K562 (cell line): ENCODE measurements around the gene SH2D3A. TPM values are rescaled to one million over a fixed set of nuclear protein-coding genes. Genes with fewer than 3 reads are reported as not detected.

Experiments
- E2F3 ChIP-seq: fragments of 250-450 bp; sonication (Bioruptor Pico); IDR thresholded peaks from 2 replicates; pipeline ENCODE4 v1.4.0; 2020; ENCODE audit warnings: mild to moderate bottlenecking
- MYC ChIP-seq, 2 experiments: fragments of 250-450 bp in 1 of 2; sonication (Bioruptor Pico) in 1 of 2; IDR thresholded peaks; 2 replicates each; pipeline versions ENCODE4 v1.5.1 to v1.6.1; 2012 to 2021; ENCODE audit warnings: low read depth in 2 of 2, borderline replicate concordance in 1 of 2, improper control_type of control experiment in 1 of 2, low read length in 1 of 2, mild to moderate bottlenecking in 1 of 2, moderate library complexity in 1 of 2
- polyA plus RNA-seq, 8 experiments: library from polyadenylated mRNA; depleted of rRNA in 4 of 8; stranded (reverse) in 5 of 8; unstranded in 3 of 8; fragments of >200 nt; fragmentation: Nextera tagmentation in 2 of 8; fragmentation: Illumina TruSeq in 1 of 8; extraction: Ambion mirVana in 2 of 8; extraction: Trizol in 1 of 8; gene quantifications; 2 replicates each; pipeline versions ENCODE4 v1.2.1 to v1.2.3, GENCODE V29; 2011 to 2014; ENCODE audit warnings: inconsistent platforms in 1 of 8, missing spikeins in 1 of 8
- total RNA-seq, 7 experiments: library from RNA; depleted of rRNA in 6 of 7; stranded (reverse); fragments of >200 nt in 6 of 7; fragmentation: Illumina TruSeq in 2 of 7; extraction: Trizol in 2 of 7; gene quantifications; 2 replicates each; pipeline versions ENCODE4 v1.2.1 to v1.2.3, GENCODE V29; 2011 to 2021; ENCODE audit warnings: low replicate concordance in 1 of 7
- TF ChIP-seq, protein P1 (sequence below): fragments of 150-350 bp; IDR thresholded peaks from 2 replicates; pipeline ENCODE4 v1.6.1; 2014; ENCODE audit warnings: low read depth, mild to moderate bottlenecking, low read length, borderline replicate concordance
- TF ChIP-seq, protein P2 (sequence below), 2 experiments: fragments of 450-650 bp; formaldehyde crosslinking in 1 of 2; IDR thresholded peaks; 2 replicates each; pipeline versions ENCODE4 v1.4.0 to v1.6.1; 2014 to 2020; ENCODE audit warnings: mild to moderate bottlenecking in 2 of 2, borderline replicate concordance in 1 of 2, low read depth in 1 of 2
- TF ChIP-seq, protein P3 (sequence below): IDR thresholded peaks from 2 replicates; pipeline ENCODE4 v1.6.1; 2011; ENCODE audit not compliant: insufficient read length; ENCODE audit errors: extremely low read depth
- TF ChIP-seq, protein P4 (sequence below), 2 experiments: fragments of 150-350 bp in 1 of 2; IDR thresholded peaks; 2 replicates each; pipeline ENCODE4 v1.6.1; 2012 to 2016; ENCODE audit warnings: low read depth in 2 of 2, low read length in 2 of 2, mild to moderate bottlenecking in 1 of 2, moderate library complexity in 1 of 2

The SH2D3A gene
- total and polyA plus RNA-seq, 9 of the 15 experiments (the other 6 are each of a cell fraction or from before 2014, with no cell fraction given): 0.75 to 26.3 (median 8.9) TPM

DNA sequence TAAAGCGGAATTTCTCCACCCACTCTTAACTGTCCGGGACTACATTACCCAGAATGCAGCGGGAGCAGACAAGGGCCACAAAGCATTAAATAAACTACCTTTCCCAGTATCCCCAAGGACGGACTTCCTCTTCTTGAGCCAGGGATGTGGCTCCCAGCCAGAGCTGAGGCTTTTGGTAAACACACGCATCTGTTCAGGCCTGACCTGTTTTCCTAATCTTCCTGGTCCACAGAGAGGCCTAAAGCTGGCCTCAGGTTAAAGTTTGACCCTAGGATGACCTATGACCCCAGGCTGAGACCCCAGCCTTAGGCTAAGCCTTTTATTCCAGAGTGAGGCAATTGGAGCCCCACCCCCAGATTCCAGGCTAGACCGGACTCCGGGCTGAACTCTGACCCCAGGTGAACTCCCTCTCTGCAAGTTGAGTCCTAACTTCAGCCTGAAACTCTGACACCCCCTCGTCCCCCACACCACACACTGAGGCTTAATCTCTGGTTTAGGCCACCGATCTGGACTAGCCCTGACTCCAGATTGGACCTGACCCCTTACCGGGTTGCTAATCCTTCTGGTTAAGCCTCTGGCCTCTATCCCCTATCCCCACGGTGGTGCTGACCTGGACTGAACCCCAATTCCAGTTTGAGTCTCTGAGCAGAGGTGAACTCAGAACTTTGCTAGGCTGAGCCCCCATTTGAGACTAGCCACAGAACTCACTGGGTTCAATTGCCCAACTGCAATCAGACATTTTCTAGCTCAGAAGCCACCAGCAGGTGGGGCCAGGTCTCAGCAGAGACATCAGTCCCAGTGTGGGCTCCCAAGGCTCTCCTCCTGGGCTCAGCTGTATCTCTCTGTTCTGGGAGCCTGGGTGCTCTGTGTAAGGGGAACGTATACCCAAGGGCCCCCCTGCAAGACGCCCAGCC lies 29.1 kb downstream of the SH2D3A start (continued):
- TF ChIP-seq, protein P1, sequence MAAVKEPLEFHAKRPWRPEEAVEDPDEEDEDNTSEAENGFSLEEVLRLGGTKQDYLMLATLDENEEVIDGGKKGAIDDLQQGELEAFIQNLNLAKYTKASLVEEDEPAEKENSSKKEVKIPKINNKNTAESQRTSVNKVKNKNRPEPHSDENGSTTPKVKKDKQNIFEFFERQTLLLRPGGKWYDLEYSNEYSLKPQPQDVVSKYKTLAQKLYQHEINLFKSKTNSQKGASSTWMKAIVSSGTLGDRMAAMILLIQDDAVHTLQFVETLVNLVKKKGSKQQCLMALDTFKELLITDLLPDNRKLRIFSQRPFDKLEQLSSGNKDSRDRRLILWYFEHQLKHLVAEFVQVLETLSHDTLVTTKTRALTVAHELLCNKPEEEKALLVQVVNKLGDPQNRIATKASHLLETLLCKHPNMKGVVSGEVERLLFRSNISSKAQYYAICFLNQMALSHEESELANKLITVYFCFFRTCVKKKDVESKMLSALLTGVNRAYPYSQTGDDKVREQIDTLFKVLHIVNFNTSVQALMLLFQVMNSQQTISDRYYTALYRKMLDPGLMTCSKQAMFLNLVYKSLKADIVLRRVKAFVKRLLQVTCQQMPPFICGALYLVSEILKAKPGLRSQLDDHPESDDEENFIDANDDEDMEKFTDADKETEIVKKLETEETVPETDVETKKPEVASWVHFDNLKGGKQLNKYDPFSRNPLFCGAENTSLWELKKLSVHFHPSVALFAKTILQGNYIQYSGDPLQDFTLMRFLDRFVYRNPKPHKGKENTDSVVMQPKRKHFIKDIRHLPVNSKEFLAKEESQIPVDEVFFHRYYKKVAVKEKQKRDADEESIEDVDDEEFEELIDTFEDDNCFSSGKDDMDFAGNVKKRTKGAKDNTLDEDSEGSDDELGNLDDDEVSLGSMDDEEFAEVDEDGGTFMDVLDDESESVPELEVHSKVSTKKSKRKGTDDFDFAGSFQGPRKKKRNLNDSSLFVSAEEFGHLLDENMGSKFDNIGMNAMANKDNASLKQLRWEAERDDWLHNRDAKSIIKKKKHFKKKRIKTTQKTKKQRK: no peak
- TF ChIP-seq MYC (IDR thresholded peaks at IDR 0.05; ENCODE audit: low read depth, low read length) (0 out of 2 replicates have a peak, but pooled peaks have one; percentile 20), MYC (CRISPR knock-in tag; IDR thresholded peaks at IDR 0.05; ENCODE audit: borderline replicate concordance, low read depth) (peak; percentile 77; the same call in 1 of the 2 replicates), E2F3 (0 out of 2 replicates have a peak, but pooled peaks have one; percentile 20)
- TF ChIP-seq, protein P2, sequence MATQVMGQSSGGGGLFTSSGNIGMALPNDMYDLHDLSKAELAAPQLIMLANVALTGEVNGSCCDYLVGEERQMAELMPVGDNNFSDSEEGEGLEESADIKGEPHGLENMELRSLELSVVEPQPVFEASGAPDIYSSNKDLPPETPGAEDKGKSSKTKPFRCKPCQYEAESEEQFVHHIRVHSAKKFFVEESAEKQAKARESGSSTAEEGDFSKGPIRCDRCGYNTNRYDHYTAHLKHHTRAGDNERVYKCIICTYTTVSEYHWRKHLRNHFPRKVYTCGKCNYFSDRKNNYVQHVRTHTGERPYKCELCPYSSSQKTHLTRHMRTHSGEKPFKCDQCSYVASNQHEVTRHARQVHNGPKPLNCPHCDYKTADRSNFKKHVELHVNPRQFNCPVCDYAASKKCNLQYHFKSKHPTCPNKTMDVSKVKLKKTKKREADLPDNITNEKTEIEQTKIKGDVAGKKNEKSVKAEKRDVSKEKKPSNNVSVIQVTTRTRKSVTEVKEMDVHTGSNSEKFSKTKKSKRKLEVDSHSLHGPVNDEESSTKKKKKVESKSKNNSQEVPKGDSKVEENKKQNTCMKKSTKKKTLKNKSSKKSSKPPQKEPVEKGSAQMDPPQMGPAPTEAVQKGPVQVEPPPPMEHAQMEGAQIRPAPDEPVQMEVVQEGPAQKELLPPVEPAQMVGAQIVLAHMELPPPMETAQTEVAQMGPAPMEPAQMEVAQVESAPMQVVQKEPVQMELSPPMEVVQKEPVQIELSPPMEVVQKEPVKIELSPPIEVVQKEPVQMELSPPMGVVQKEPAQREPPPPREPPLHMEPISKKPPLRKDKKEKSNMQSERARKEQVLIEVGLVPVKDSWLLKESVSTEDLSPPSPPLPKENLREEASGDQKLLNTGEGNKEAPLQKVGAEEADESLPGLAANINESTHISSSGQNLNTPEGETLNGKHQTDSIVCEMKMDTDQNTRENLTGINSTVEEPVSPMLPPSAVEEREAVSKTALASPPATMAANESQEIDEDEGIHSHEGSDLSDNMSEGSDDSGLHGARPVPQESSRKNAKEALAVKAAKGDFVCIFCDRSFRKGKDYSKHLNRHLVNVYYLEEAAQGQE (IDR thresholded peaks at IDR 0.05; ENCODE audit: borderline replicate concordance): peak; percentile 78
- TF ChIP-seq, protein P2 (CRISPR knock-in tag; IDR thresholded peaks at IDR 0.05; ENCODE audit: low read depth): no peak
- TF ChIP-seq, protein P3, sequence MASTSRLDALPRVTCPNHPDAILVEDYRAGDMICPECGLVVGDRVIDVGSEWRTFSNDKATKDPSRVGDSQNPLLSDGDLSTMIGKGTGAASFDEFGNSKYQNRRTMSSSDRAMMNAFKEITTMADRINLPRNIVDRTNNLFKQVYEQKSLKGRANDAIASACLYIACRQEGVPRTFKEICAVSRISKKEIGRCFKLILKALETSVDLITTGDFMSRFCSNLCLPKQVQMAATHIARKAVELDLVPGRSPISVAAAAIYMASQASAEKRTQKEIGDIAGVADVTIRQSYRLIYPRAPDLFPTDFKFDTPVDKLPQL: no peak
- TF ChIP-seq, protein P4, sequence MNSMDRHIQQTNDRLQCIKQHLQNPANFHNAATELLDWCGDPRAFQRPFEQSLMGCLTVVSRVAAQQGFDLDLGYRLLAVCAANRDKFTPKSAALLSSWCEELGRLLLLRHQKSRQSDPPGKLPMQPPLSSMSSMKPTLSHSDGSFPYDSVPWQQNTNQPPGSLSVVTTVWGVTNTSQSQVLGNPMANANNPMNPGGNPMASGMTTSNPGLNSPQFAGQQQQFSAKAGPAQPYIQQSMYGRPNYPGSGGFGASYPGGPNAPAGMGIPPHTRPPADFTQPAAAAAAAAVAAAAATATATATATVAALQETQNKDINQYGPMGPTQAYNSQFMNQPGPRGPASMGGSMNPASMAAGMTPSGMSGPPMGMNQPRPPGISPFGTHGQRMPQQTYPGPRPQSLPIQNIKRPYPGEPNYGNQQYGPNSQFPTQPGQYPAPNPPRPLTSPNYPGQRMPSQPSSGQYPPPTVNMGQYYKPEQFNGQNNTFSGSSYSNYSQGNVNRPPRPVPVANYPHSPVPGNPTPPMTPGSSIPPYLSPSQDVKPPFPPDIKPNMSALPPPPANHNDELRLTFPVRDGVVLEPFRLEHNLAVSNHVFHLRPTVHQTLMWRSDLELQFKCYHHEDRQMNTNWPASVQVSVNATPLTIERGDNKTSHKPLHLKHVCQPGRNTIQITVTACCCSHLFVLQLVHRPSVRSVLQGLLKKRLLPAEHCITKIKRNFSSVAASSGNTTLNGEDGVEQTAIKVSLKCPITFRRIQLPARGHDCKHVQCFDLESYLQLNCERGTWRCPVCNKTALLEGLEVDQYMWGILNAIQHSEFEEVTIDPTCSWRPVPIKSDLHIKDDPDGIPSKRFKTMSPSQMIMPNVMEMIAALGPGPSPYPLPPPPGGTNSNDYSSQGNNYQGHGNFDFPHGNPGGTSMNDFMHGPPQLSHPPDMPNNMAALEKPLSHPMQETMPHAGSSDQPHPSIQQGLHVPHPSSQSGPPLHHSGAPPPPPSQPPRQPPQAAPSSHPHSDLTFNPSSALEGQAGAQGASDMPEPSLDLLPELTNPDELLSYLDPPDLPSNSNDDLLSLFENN (IDR thresholded peaks at IDR 0.05; ENCODE audit: low read depth in 2 of 2, low read length in 2 of 2): 0 out of 4 replicates have a peak, but pooled peaks have one; percentile 7 to 40
